CD14-positive monocyte (primary cell): ENCODE results near the gene RAPGEF5. TPM values are rescaled to one million over a fixed set of nuclear protein-coding genes. Genes with fewer than 3 reads are reported as not detected.

Experiments used
- DNase-seq, 3 donors: peaks; one replicate each; pipeline ENCODE4 v3.0.0-alpha.2; 2011 to 2022
- H2AFZ ChIP-seq: 2 replicates; pipeline ENCODE4 v1.6.0; 2012; ENCODE audit warnings: mild to moderate bottlenecking, low read depth, low read length, inconsistent platforms; ENCODE audit not compliant: insufficient read depth, poor library complexity, severe bottlenecking
- H3K27ac ChIP-seq, 2 donors: 1 replicate in 1 of 2; 2 replicates in 1 of 2; pipeline ENCODE4 v1.5.1; 2012 to 2013; ENCODE audit warnings: low read length in 2 of 2, control low read depth in 1 of 2, inconsistent platforms in 1 of 2, low read depth in 1 of 2, mild to moderate bottlenecking in 1 of 2
- H3K27me3 ChIP-seq, 2 donors: one replicate each; pipeline versions ENCODE4 v1.6.0 to v1.6.1; 2011 to 2013; ENCODE audit warnings: low read length in 2 of 2; ENCODE audit not compliant: control insufficient read depth in 2 of 2, insufficient read depth in 2 of 2
- H3K36me3 ChIP-seq, 2 donors: replicated peaks in 1 of 2; 1 replicate in 1 of 2; 2 replicates in 1 of 2; pipeline versions ENCODE4 v1.5.1 to v1.6.1; 2012 to 2013; ENCODE audit warnings: low read length in 2 of 2, control low read depth in 1 of 2, inconsistent platforms in 1 of 2, mild to moderate bottlenecking in 1 of 2; ENCODE audit not compliant: insufficient read depth in 2 of 2, control insufficient read depth in 1 of 2
- H3K4me1 ChIP-seq, 2 donors: 1 replicate in 1 of 2; 2 replicates in 1 of 2; pipeline versions ENCODE4 v1.5.1 to v1.6.1; 2012 to 2013; ENCODE audit warnings: low read length in 2 of 2, control low read depth in 1 of 2, inconsistent platforms in 1 of 2, mild to moderate bottlenecking in 1 of 2, moderate library complexity in 1 of 2; ENCODE audit not compliant: insufficient read depth in 2 of 2, control insufficient read depth in 1 of 2
- H3K4me2 ChIP-seq: replicated peaks from 2 replicates; pipeline ENCODE3; 2012; ENCODE audit warnings: low read length, moderate library complexity, mild to moderate bottlenecking; ENCODE audit not compliant: poor library complexity, severe bottlenecking; ENCODE audit errors: extremely low read depth
- H3K4me3 ChIP-seq, 3 experiments: fragments of 200-600 bp in 1 of 3; sonication (generic) in 1 of 3; replicated peaks in 1 of 3; 1 replicate in 2 of 3; 2 replicates in 1 of 3; pipeline ENCODE4 v1.5.1; 2011 to 2013; ENCODE audit warnings: low read length in 3 of 3, mild to moderate bottlenecking in 3 of 3, control low read depth in 2 of 3, low read depth in 2 of 3, inconsistent platforms in 1 of 3, moderate library complexity in 1 of 3
- H3K79me2 ChIP-seq: 2 replicates; pipeline ENCODE4 v1.6.0; 2012; ENCODE audit warnings: mild to moderate bottlenecking, control low read depth, inconsistent platforms, low read length, moderate library complexity; ENCODE audit not compliant: insufficient read depth
- H3K9ac ChIP-seq: 2 replicates; pipeline ENCODE4 v1.6.0; 2017; ENCODE audit warnings: low read length, mild to moderate bottlenecking; ENCODE audit not compliant: insufficient read depth, poor library complexity, severe bottlenecking
- H3K9me3 ChIP-seq, 2 donors: replicated peaks in 1 of 2; 1 replicate in 1 of 2; 2 replicates in 1 of 2; pipeline versions ENCODE4 v1.5.1 to v1.6.1; 2012 to 2013; ENCODE audit warnings: low read length in 2 of 2, control low read depth in 1 of 2; ENCODE audit not compliant: control insufficient read depth in 1 of 2, insufficient read depth in 1 of 2
- H4K20me1 ChIP-seq: 2 replicates; pipeline ENCODE4 v1.6.0; 2012; ENCODE audit warnings: mild to moderate bottlenecking, low read length, control low read depth, moderate library complexity; ENCODE audit not compliant: insufficient read depth
- H3K27ac Mint-ChIP-seq, 7 donors: one replicate each; pipeline ENCODE4 v1.8.0; 2020; ENCODE audit warnings: mild to moderate bottlenecking in 7 of 7, mixed read lengths in 7 of 7, moderate library complexity in 6 of 7, inconsistent platforms in 2 of 7
- H3K27me3 Mint-ChIP-seq, 3 donors: one replicate each; pipeline ENCODE4 v1.8.0; 2021 to 2022; ENCODE audit warnings: low read depth in 3 of 3, mild to moderate bottlenecking in 3 of 3, mixed read lengths in 3 of 3, moderate library complexity in 3 of 3, inconsistent platforms in 1 of 3
- H3K36me3 Mint-ChIP-seq, 2 donors: one replicate each; pipeline ENCODE4 v1.8.0; 2020; ENCODE audit warnings: mixed read lengths in 2 of 2, inconsistent platforms in 1 of 2, mild to moderate bottlenecking in 1 of 2
- H3K4me1 Mint-ChIP-seq: one replicate; pipeline ENCODE4 v1.8.0; 2020; ENCODE audit warnings: mild to moderate bottlenecking, mixed read lengths
- H3K4me3 Mint-ChIP-seq, 2 donors: one replicate each; pipeline ENCODE4 v1.8.0; 2020; ENCODE audit warnings: mild to moderate bottlenecking in 2 of 2, mixed read lengths in 2 of 2, moderate library complexity in 1 of 2
- H3K9me3 Mint-ChIP-seq, 7 donors: one replicate each; pipeline ENCODE4 v1.8.0; 2020 to 2022; ENCODE audit warnings: mixed read lengths in 7 of 7, mild to moderate bottlenecking in 6 of 7, moderate library complexity in 6 of 7, inconsistent platforms in 2 of 7
- WGBS: methylation state at CpG from one replicate; pipeline ENCODE4 v1.1.5; 2013; ENCODE audit warnings: missing lambda C conversion rate; ENCODE audit not compliant: insufficient coverage; 5-methylcytosine and 5-hydroxymethylcytosine counted together
- intact Hi-C, 2 donors: fragments of 100-400 bp; cut with micrococcal nuclease; formaldehyde crosslinking; loops; one replicate each; pipeline versions ENCODE4 v1.15.0 to v1.15.1; 2023
- polyA plus RNA-seq, 3 donors: library from polyadenylated mRNA; depleted of rRNA in 1 of 3; unstranded in 2 of 3; stranded (reverse) in 1 of 3; fragments of 300-500 nt in 2 of 3; fragments of >200 nt in 1 of 3; fragmentation: Illumina TruSeq in 2 of 3; gene quantifications; 1 replicate in 2 of 3; 2 replicates in 1 of 3; pipeline ENCODE4 v1.2.3, GENCODE V29; 2012 to 2021
- TF ChIP-seq, protein P1 (sequence below): fragments of 200-600 bp; IDR thresholded peaks from one replicate; pipeline ENCODE4 v1.8.0; 2022; ENCODE audit warnings: antibody characterized with exemption, mild to moderate bottlenecking

Gene RAPGEF5
- polyA plus RNA-seq, 3 donors = not detected

DNA sequence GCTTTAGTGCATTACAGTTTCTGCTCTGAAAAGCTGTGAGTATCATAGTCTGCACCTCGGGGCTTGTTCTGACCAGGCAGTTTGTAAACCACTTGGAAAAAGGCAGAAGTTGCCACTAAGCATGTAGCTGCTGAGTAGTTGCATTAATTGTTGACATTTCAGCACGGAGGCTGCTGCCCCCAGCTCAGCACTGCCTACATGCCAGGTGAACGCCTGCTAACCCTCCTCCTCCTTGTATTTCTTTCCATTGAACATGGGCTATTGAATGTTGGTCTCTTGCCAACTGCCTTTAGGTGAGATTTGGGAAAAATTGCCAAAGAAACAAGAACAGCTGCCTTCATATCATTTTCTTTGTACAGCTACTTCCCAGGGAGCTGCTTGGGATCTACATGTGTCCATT is 164.2 kb downstream of the RAPGEF5 start:
- Histone ChIP-seq H3K4me3 (no peak overlapping the region), H3K4me2 (no peak overlapping the region), H3K27ac (no peak overlapping the region), H4K20me1 (no peaks in the 10 kb centered on the region), H3K27me3 (no peaks in the 10 kb centered on the region), H3K36me3 (no peaks in the 10 kb centered on the region), H3K4me1 (no peaks in the 10 kb centered on the region), H3K9me3 (no peaks in the 10 kb centered on the region), H2AFZ (no peak overlapping the region), H3K79me2 (no peaks in the 10 kb centered on the region), H3K9ac (no peak overlapping the region)
- Mint-ChIP-seq H3K27ac (peak overlapping the region in 1 of 7 donors; percentile 60), H3K4me3 (no peak overlapping the region), H3K36me3 (no peaks in the 10 kb centered on the region), H3K27me3 (peaks cover 0 to 2% (median 0%) of the 10 kb centered on the region in 3 donors), H3K4me1 (no peaks in the 10 kb centered on the region), H3K9me3 (no peaks in the 10 kb centered on the region)
- DNase-seq = no peak
- intact Hi-C loops = no loop called here
- 40% methylated on average over 1 of the region's 3 CpGs for WGBS
- TF ChIP-seq, protein P1, sequence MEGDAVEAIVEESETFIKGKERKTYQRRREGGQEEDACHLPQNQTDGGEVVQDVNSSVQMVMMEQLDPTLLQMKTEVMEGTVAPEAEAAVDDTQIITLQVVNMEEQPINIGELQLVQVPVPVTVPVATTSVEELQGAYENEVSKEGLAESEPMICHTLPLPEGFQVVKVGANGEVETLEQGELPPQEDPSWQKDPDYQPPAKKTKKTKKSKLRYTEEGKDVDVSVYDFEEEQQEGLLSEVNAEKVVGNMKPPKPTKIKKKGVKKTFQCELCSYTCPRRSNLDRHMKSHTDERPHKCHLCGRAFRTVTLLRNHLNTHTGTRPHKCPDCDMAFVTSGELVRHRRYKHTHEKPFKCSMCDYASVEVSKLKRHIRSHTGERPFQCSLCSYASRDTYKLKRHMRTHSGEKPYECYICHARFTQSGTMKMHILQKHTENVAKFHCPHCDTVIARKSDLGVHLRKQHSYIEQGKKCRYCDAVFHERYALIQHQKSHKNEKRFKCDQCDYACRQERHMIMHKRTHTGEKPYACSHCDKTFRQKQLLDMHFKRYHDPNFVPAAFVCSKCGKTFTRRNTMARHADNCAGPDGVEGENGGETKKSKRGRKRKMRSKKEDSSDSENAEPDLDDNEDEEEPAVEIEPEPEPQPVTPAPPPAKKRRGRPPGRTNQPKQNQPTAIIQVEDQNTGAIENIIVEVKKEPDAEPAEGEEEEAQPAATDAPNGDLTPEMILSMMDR = no peak

DNA sequence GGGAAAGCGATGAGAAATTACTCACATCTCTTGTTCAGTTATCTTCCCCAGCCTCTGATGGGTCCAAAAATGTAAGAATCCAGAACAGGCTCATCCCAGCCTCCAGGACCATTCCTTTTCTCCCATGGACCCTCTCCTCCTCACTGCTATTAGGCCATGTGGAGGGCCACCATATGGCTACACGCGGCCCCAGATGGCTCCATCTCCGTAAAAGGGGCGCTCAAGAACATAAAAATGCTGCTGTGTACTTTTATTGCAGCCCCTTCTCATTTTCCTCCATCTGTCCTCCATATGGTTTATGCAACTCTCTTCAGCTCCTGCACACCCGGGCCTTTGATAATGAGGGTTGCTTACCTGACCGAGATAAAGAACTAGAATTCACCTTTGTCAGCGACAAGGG is 166.2 kb downstream of the RAPGEF5 start:
- intact Hi-C loops = no loop called here
- H3K36me3 ChIP-seq = no peaks in the 10 kb centered on the region
- no peak overlapping the region for H3K27ac ChIP-seq
- TF ChIP-seq, protein P1 = no peak
- 97% methylated on average over 4 of the region's 8 CpGs for WGBS
- H3K4me1 ChIP-seq = no peaks in the 10 kb centered on the region
- no peaks in the 10 kb centered on the region for H3K9me3 ChIP-seq
- no peaks in the 10 kb centered on the region for H3K27me3 ChIP-seq
- H3K4me3 ChIP-seq = no peak overlapping the region
- H3K9ac ChIP-seq = no peak overlapping the region
- H4K20me1 ChIP-seq = no peaks in the 10 kb centered on the region
- DNase-seq = no peak
- H3K4me2 ChIP-seq = no peak overlapping the region
- H3K4me1 Mint-ChIP-seq = no peaks in the 10 kb centered on the region
- no peaks in the 10 kb centered on the region for H3K9me3 Mint-ChIP-seq
- no peaks in the 10 kb centered on the region for H3K36me3 Mint-ChIP-seq
- no peak overlapping the region for H3K4me3 Mint-ChIP-seq
- H3K79me2 ChIP-seq = no peaks in the 10 kb centered on the region
- no peaks in the 10 kb centered on the region for H3K27me3 Mint-ChIP-seq
- H2AFZ ChIP-seq = no peak overlapping the region
- H3K27ac Mint-ChIP-seq = no peak overlapping the region
